ENCODE data around the gene CXCL17.

GRCh38 chr19:42442833-42443232 lies at the start of gene CXCL17:
- TF ChIP-seq CTCF (conservative IDR thresholded peaks at IDR 0.05; ENCODE audit: low read length), result no peak
- TF ChIP-seq EZH2phosphoT487 (IDR thresholded peaks at IDR 0.05; ENCODE audit: borderline replicate concordance, low read depth, low read length), result no peak
